Measurements from ENCODE around the gene CCDC40. TPM values are rescaled to one million over a fixed set of nuclear protein-coding genes. Genes with fewer than 3 reads are reported as not detected.

CCDC40 gene
- total and polyA plus RNA-seq, 2 of the 13 experiments (the other 11 are each of a cell fraction or from before 2014, with no cell fraction given): 4.1 to 5.5 TPM

DNA sequence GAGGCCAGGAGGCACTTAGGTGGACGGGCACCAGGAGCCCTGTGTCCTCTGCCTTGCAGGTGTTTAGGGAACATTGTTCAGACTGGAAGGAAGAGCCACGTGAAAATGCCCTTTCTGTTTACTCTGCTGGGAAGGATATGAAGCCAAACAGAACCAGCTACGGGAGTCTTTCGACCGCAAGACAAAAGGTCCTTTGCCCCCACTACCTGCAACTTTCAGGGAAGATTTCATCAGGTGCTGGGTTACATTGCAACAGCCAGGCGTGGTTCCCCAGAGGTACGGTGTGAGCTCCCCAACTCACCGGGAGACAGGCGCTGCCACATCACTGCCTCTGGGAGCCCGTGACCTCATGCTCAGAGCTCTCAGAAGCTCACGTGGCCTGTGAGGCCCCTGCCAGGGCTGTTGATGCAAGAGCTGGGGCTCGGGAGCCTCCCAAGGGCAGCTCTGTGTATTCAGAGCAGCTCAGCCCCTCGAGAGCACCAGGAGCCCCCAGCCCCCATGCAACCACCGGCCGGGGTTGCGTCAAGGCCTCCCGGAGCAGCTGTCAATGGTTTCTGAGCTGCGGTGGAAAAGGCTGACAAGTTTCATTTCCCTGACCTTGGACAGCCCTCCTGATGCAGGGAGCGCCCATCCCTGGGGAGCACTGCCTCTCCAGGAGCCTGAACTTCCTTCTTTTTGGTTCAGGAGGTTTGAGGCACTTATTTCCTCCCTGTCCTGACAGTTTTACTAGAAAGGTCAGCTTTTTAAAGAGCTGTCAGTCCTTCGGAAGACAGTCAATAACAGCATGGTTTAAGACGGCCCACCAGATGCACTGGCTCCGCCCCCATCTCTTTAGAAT is 42.8 kb upstream of the CCDC40 start (continued):
- TF ChIP-seq WIZ (CRISPR knock-in tag; IDR thresholded peaks at IDR 0.05) (no peak), HMG20A (CRISPR knock-in tag; IDR thresholded peaks at IDR 0.05; ENCODE audit: borderline replicate concordance) (peak; percentile 90), ETV6 (CRISPR knock-in tag; conservative IDR thresholded peaks at IDR 0.05) (peak; percentile 79), EZH2 (conservative IDR thresholded peaks at IDR 0.05; ENCODE audit: low read depth, low read length) (no peak), ZFY (CRISPR knock-in tag; IDR thresholded peaks at IDR 0.05) (peak; percentile 61), HNRNPL (IDR thresholded peaks at IDR 0.05; ENCODE audit: low read depth, low read length) (peak; percentile 79), RAD51 (IDR thresholded peaks at IDR 0.05; ENCODE audit: borderline replicate concordance) (peak; percentile 81), SRF (IDR thresholded peaks at IDR 0.05; ENCODE audit: low read depth, low read length) (0 out of 2 replicates have a peak, but pooled peaks have one; percentile 27), ZNF792 (CRISPR knock-in tag; IDR thresholded peaks at IDR 0.05) (peak; percentile 97), RXRA (CRISPR knock-in tag; IDR thresholded peaks at IDR 0.05) (peak; percentile 97), TBX3 (IDR thresholded peaks at IDR 0.05; ENCODE audit: borderline replicate concordance) (peak; percentile 56; the same call in 1 of the 2 replicates), TP53 (CRISPR knock-in tag; conservative IDR thresholded peaks at IDR 0.05) (0 out of 2 replicates have a peak, but pooled peaks have one; percentile 57), ZNF660 (CRISPR knock-in tag; IDR thresholded peaks at IDR 0.05; ENCODE audit: borderline replicate concordance, low read depth) (no peak), HNRNPK (IDR thresholded peaks at IDR 0.05; ENCODE audit: low read depth, low read length, poor library complexity, severe bottlenecking) (no peak), MAFG (CRISPR knock-in tag; IDR thresholded peaks at IDR 0.05) (no peak), SOX6 (IDR thresholded peaks at IDR 0.05) (no peak), SOX6 (CRISPR knock-in tag; IDR thresholded peaks at IDR 0.05) (peak; percentile 99)
- TF ChIP-seq, protein P1, sequence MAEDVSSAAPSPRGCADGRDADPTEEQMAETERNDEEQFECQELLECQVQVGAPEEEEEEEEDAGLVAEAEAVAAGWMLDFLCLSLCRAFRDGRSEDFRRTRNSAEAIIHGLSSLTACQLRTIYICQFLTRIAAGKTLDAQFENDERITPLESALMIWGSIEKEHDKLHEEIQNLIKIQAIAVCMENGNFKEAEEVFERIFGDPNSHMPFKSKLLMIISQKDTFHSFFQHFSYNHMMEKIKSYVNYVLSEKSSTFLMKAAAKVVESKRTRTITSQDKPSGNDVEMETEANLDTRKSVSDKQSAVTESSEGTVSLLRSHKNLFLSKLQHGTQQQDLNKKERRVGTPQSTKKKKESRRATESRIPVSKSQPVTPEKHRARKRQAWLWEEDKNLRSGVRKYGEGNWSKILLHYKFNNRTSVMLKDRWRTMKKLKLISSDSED (CRISPR knock-in tag; IDR thresholded peaks at IDR 0.05): no peak
- TF ChIP-seq, protein P2, sequence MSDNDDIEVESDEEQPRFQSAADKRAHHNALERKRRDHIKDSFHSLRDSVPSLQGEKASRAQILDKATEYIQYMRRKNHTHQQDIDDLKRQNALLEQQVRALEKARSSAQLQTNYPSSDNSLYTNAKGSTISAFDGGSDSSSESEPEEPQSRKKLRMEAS (IDR thresholded peaks at IDR 0.05): no peak
- TF ChIP-seq, protein P3, sequence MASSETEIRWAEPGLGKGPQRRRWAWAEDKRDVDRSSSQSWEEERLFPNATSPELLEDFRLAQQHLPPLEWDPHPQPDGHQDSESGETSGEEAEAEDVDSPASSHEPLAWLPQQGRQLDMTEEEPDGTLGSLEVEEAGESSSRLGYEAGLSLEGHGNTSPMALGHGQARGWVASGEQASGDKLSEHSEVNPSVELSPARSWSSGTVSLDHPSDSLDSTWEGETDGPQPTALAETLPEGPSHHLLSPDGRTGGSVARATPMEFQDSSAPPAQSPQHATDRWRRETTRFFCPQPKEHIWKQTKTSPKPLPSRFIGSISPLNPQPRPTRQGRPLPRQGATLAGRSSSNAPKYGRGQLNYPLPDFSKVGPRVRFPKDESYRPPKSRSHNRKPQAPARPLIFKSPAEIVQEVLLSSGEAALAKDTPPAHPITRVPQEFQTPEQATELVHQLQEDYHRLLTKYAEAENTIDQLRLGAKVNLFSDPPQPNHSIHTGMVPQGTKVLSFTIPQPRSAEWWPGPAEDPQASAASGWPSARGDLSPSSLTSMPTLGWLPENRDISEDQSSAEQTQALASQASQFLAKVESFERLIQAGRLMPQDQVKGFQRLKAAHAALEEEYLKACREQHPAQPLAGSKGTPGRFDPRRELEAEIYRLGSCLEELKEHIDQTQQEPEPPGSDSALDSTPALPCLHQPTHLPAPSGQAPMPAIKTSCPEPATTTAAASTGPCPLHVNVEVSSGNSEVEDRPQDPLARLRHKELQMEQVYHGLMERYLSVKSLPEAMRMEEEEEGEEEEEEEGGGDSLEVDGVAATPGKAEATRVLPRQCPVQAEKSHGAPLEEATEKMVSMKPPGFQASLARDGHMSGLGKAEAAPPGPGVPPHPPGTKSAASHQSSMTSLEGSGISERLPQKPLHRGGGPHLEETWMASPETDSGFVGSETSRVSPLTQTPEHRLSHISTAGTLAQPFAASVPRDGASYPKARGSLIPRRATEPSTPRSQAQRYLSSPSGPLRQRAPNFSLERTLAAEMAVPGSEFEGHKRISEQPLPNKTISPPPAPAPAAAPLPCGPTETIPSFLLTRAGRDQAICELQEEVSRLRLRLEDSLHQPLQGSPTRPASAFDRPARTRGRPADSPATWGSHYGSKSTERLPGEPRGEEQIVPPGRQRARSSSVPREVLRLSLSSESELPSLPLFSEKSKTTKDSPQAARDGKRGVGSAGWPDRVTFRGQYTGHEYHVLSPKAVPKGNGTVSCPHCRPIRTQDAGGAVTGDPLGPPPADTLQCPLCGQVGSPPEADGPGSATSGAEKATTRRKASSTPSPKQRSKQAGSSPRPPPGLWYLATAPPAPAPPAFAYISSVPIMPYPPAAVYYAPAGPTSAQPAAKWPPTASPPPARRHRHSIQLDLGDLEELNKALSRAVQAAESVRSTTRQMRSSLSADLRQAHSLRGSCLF (CRISPR knock-in tag; IDR thresholded peaks at IDR 0.05; ENCODE audit: borderline replicate concordance): 0 out of 2 replicates have a peak, but pooled peaks have one; percentile 15
- TF ChIP-seq, protein P4, sequence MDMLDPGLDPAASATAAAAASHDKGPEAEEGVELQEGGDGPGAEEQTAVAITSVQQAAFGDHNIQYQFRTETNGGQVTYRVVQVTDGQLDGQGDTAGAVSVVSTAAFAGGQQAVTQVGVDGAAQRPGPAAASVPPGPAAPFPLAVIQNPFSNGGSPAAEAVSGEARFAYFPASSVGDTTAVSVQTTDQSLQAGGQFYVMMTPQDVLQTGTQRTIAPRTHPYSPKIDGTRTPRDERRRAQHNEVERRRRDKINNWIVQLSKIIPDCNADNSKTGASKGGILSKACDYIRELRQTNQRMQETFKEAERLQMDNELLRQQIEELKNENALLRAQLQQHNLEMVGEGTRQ (IDR thresholded peaks at IDR 0.05; ENCODE audit: low read depth, low read length): peak; percentile 96
- TF ChIP-seq, protein P4 (CRISPR knock-in tag; IDR thresholded peaks at IDR 0.05; ENCODE audit: borderline replicate concordance): peak; percentile 98; the same call in 1 of the 2 replicates
